Left hindlimb (tissue), 1 donor: ENCODE data around the gene RBM23.

ENCODE experiments used
- DNase-seq: peaks from one replicate; pipeline ENCODE4 v3.0.0-alpha.2; 2018

Gene RBM23

DNA sequence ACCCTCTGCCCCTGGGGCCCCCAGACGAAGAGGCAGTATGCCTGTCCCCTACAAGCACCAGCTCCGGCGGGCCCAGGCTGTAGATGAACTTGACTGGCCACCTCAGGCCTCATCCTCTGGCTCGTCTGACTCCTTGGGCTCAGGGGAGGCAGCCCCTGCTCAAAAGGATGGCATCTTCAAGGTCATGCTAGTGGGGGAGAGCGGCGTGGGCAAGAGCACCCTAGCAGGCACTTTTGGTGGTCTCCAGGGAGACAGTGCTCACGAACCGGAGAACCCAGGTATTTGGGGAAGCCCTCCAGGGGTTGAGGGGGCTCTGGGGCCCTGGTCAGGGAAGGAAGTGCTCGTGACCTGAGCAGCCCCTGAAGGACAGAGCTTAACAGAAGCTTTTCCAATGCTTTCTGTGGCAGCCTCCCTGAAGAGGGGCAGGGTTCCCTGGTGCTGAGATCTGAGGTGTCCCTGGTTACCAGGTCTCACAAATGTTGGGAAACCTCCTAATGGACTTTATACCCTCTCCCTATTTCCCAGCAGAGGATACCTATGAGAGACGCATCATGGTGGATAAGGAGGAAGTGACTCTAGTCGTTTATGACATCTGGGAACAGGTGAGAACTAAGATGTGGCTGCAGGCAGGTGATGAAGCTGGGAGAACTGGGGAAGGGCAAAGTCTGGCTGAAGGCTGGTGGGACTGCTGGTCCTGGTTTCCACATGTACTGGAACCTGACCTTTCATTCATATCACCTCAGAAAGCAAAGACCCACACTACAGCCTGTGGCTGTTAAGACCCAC lies 34.0 kb downstream of the RBM23 start:
- DNase-seq: no peak

DNA sequence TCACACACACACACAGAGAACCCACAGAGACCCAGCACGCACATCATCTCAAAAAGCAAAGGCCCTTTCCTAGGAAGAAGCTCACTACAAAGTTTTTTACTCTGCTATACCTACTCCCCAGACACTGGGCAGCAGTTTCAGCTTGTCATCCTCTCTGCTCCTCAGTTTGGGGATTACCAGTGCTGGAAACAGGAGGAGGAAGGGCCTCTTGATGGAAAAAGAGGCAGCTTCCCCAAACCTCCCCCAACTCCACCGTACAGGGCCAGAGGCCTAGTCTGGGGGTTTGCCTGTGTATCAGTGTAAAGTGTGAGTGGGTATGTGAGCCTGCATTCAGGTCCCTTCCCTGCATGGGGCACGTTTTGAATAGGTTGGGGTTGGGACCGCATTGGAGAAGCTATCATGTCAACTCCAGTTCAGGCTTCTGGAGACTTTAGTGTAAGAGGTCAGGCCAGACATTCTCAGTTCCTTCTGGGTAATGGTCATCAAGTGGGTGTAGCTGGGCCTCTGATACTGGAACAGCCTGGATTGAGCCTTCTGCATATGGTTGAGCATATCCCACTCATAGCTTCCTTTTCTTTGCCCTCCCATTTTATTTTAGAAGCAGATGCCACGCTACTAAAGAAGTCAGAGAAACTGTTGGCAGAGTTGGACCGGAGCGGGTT lies 34.7 kb downstream of the RBM23 start:
- DNase-seq: no peak

DNA sequence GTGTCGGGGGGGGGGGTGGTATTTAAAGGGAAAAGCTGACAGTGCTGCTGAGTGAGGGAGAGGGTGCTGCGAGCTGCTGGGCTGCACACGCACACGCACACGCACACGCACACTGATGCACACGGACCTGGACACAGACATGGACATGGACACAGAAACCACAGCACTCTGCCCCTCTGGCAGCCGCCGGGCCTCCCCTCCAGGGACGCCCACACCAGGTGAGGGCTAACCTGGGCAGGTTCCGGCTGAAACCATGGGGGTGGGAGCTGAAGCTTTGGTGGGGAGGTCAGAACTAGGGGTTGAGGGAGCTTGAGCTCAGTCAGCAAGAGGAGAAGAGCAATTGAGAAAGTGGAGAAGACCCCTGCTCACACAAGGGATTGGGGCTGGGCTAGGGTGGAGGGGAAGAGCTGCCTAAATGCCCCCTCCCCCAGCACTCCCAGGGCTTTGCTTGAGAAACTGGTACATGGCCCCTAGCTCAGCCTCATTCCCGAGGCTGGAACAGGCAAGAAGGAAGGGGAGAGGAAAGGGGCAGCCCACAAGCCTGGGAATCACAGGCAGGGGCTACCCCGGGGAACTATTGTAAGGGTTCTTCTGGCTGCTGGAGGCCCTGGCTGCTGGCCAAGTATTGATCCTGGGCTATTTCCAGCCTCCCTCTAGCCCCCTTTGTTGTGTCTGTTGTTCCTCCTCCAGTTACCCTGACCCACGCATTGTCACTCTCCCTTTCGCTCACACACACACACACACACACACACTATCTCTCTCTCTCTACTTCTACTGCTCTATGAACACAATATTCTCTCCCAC lies 35.6 kb downstream of the RBM23 start, which contains the start of gene REM2:
Gene REM2 (plus strand): TSS at position 50 of the 804 bp plus-strand sequence. CDS start 66 bp downstream, at position 116.
- no peak for DNase-seq

DNA sequence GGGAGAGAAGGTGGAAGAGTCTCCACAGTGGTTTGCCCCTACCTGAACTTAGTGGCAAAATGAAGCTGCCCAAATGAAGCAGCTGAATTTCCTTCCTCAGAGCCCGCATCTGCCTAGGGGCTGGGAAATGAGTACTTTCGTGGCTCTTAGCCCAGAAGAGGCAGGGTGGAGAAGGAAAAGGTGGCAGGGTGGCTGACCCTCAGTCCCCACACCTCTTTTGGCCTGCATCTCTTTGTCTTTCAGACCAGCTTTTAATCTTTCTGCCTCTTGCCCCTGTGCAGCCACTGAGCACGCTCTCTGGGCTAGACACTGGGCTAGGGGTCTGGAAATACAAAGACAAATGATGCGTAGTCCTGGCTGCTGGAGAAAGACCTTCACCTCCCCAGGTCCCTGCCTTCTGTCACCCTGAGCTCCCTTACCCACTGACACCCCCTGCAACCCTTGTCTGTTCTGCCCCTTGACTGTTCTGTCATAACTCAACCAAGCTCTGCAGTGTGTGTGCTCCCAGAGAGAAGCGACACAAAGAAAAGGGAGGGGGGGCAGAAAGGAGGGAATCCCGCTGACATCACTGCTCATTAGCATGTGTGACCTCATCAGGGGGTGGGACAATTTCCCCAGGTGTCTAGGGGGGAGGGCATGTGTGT lies 36.3 kb downstream of the RBM23 start:
- no peak for DNase-seq

DNA sequence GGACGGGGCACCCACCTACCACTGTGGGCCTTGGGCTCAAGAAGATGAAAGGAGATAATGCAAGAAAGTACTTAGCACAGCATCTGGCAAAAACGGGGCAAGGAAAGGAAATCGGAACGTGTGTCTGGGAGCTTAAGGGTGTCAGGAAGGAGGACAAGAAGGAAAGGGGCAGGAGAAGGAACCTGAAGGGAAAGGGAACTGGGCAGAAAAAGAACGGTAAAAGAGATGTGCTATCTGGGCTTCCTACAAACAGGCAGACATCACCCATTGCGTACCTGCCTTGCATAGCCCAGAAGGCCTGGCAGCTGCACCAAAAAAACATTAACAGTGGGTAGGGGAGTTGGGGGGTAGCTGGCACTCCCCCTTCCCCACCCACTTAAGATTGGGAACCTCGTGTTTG lies 36.9 kb downstream of the RBM23 start:
- DNase-seq: no peak

DNA sequence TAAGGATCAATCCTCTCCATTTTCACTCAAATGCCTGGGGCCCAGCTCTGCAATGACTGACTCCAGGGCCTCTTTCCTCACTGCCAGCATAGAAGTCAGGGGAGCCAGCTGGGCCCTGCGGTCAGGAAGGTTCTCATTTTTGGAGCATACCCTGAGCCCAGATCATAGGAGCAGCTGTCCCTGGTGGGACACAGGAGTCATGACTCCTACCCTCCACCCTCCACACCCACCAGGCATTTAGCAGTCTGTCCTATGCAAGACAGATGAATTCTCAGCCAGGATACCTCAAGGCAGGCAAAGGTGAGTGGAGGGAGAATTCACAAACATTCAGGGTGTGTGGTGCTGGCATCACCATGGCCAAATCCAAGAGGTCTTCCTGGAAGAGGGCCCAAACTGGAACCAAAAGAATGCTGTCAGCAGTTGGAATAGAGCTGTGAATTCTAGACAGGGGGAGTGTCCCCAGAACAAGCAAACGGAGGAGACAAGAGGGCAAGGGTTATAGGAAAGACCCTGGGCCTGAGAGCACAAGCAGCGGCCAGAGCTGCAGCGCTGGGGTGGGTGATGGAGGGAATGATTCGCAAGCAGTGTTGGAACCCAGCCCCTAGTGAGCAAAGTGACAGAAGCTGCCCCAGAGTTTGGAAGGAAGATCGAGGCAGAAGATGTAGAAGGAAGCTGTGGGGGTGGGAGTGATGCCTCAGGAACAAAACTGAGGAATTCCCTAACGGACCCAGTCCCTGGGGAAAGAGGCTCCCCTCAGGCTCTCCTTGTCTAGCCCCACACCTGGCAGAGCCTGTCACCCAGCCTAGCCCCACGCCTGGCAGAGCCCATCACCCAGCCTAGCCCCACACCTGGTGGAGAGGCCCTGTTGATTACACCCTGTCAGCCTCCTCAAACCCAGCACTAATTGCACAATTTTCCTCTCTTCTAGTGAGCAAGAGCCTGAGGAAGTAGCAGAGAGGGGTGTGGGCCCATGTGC lies 40.4 kb downstream of the RBM23 start:
- DNase-seq: no peak

DNA sequence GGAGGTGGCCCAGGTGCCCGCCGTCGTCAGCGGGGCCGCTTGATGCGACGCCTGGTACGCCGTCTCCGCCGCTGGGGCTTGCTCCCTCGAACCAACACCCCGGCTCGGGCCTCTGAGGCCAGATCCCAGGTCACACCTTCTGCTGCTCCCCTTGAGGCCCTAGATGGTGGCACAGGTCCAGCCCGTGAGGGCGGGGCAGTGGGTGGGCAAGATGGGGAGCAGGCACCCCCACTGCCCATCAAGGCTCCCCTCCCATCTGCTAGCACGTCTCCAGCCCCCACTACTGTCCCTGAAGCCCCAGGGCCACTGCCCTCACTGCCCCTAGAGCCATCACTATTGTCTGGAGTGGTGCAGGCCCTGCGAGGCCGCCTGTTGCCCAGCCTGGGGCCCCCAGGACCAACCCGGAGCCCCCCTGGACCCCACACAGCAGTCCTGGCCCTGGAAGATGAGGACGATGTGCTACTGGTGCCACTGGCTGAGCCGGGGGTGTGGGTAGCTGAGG lies 41.9 kb downstream of the RBM23 start:
- DNase-seq: no peak

DNA sequence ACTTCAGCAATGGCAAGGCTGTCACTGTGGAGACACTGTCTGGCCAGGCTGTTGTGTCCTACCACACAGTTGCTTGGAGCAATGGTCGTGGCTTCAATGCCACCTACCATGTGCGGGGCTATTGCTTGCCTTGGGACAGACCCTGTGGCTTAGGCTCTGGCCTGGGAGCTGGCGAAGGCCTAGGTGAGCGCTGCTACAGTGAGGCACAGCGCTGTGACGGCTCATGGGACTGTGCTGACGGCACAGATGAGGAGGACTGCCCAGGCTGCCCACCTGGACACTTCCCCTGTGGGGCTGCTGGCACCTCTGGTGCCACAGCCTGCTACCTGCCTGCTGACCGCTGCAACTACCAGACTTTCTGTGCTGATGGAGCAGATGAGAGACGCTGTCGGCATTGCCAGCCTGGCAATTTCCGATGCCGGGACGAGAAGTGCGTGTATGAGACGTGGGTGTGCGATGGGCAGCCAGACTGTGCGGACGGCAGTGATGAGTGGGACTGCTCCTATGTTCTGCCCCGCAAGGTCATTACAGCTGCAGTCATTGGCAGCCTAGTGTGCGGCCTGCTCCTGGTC lies 43.1 kb downstream of the RBM23 start:
- no peak for DNase-seq

DNA sequence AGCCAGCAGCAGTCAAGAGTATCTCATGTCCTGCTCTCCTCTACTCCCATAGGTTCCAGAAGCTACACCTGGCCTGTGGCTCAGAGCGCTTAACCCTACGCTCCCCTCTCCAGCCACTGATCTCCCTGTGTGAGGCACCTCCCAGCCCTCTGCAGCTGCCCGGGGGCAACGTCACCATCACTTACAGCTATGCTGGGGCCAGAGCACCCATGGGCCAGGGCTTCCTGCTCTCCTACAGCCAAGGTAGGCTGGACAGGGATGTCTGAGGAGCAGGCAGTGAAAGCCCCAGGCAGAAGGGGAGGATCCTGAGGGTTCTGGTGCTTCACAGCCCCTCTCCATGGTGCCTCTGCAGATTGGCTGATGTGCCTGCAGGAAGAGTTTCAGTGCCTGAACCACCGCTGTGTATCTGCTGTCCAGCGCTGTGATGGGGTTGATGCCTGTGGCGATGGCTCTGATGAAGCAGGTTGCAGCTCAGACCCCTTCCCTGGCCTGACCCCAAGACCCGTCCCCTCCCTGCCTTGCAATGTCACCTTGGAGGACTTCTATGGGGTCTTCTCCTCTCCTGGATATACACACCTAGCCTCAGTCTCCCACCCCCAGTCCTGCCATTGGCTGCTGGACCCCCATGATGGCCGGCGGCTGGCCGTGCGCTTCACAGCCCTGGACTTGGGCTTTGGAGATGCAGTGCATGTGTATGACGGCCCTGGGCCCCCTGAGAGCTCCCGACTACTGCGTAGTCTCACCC lies 43.8 kb downstream of the RBM23 start:
- no peak for DNase-seq

DNA sequence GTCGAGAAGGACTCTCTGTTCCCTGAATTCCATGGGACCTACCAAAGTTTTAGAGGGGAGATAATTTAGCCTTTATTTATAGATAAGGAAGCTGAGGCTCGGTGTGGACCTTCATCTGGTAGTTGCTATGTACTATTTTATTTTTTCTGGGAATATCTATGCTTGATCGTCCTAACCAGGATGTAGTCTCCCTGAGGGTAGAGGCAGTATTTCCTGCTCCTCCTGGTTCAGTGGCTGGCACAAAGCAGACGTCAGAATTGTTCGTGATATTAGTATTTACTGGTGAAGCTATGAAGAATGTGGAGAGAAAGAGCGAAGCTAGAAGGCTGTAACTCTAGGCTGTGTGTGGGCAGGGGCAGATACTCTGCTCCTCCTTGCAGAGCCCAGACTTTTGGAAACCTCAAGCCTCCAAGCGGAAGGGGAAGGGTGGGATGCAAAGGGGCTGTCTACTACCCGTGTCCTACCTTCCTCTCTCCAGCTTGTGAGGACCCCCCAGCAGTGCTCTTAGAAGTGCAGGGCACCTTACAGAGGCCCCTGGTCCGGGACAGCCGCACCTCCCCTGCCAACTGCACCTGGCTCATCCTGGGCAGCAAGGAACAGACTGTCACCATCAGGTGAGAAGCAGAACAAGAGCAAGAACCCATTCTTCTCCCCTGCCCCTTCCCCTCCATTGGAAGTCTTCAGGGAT lies 46.0 kb downstream of the RBM23 start:
- DNase-seq: no peak

DNA sequence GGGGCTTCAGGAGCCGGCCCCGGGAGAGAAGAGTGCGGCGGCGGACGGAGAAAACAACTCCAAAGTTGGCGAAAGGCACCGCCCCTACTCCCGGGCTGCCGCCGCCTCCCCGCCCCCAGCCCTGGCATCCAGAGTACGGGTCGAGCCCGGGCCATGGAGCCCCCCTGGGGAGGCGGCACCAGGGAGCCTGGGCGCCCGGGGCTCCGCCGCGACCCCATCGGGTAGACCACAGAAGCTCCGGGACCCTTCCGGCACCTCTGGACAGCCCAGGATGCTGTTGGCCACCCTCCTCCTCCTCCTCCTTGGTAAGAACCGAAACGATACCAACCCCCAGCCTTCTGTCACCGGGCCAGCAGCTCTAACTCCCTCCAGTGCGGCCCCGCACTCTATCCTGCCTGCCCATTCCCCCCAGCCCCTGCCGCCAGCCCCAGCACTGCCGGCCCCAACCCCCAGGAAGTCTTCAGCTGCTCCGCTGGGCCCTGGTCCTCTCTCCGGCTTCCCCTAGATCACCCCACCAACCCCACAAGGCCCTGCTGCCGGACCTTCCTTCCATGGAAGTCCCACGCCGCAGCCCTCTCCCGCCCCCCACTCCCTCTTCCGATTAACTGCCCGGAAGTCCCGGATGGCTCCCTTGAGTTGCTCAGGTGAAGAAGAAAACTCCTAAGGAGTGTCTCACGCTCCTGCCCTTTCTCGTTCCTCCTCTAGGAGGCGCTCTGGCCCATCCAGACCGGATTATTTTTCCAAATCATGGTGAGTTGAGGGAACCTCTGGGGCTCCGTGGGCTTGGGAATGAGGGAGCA lies 46.7 kb downstream of the RBM23 start:
- peak; percentile 87 for DNase-seq

DNA sequence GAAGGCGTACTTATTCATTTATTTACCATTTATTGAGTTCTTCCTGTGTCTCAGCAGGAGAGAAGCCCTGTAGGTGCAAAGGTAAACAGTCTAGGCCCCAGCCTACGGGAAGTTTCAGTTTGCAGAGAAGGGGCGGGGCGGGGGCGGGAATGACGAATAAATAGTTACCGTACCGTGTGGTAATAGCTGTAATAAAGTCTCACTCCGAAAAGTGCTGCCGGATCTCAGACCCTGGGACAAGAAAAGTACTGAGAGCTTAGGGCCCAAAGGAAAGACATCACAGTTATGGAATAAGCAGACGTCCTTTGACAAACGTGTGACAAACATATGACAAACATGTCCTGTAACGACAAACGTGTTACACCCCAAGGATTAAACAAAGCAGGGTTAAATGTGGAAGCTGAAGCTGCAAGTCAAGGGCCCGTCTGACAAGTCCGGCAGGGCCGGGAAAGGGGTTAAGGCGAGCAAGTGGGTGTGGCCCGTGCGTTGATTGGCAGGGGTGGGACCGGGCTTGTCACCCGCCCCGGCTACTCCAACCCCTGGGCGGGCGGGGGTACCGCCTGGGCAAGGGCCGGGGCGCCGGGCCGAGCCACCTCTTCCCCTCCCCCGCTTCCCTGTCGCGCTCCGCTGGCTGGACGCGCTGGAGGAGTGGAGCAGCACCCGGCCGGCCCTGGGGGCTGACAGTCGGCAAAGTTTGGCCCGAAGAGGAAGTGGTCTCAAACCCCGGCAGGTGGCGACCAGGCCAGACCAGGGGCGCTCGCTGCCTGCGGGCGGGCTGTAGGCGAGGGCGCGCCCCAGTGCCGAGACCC lies 47.5 kb downstream of the RBM23 start, which contains the start of gene LRP10:
Gene LRP10 (plus strand): TSS at position 517 of the 809 bp plus-strand sequence. CDS start 564 bp downstream, outside the sequence.
- peak; percentile 94 for DNase-seq

DNA sequence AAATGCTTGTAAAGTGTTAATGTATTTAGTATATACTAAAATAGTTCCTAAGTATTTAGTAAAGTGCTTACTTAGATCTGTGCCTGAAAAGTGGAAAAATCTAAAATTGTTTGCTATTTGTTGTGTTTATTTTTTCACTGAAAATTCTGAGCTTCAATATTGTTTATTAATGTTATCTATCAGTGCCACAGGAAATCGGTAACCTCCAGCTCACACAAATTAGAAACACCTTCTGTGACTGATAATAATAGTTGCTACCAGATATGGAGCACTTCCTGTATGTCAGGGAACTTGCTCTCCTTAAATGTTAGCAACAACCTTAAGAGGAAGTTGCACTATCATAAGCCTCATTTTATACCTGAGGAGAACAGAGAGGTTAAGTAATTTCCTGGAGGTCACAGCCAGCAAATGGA lies 48.1 kb downstream of the RBM23 start:
- no peak for DNase-seq

DNA sequence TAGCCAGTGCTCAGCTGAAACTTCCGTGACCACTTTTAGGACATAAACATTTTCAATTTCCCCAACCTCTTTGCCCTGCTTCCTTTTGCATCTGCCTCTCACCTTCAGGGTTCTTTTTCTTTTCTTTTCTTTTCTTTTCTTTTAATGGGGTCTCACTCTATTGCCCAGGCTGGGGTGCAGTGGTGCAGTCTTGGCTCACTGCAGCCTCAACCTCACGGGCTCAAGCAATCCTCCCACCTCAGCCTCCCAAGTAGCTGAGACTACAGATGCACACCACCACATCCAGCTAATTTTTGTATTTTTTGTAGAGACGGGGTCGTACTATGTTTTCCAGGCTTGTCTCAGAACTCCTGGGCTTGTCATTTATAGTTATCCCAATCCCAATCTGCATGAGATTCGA lies 52.1 kb downstream of the RBM23 start:
- DNase-seq: peak; percentile 2

DNA sequence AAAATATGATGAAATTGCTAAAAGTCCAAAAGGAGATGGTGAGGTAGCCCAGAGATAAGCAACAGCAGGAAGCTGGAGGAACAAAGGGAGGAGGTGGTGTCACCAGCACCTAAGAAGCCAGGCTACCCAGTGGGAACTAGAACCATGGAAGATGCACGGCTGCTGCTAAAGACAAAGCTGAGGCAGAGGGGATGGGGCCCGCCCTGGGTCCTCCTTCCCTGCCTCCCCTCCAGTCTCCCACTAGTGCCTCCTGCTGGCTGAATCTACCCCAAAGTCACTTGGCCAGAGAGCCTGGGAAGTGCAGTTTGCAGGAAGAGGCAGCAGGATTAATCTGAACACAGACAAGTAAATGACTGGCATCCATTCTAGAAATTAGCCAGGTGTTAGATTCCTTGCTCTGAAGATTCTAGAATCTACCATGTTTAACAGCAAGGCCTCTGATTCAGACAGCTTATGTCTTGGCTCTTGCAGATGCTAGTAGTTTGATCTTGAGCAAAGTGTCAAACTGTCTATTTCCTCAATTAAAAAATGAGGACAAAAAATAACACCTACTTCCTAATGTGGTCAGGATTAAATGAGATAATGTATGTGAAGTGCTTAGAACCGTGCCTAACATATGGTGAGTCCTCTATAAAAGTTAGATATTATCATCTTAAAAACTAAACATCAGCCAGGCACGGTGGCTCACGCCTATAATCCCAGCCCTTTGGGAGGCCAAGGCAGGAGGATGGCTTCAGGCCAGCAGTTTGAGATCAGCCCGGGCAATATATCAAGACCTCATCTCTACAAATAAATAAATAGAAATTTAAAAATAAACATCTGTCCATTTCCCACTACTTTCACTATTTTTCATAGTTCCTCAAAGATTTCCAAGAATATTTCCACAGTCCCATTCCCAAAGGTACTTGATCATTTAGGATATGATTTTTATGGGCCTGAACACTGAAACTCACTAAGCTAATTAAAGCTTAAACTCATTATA lies 53.2 kb downstream of the RBM23 start:
- peak; percentile 31 for DNase-seq

DNA sequence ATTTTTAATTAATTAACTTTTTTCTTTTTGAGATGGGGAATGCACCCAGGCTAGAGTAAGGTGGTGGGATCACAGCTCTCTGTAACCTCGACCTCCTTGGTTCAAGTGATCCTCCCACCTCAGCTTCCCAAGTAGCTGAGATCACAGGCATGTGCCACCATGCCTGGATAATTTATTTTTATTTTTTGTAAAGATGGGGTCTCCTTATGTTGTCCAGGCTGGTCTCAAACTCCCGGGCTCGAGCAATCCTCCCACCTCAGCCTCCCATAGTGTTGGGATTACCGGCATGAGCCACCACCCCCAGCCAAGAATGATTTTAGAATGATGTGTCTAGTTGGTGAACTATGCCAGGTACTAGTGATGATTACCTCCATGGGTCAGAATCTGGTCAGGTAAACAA lies 54.0 kb downstream of the RBM23 start:
- no peak for DNase-seq

DNA sequence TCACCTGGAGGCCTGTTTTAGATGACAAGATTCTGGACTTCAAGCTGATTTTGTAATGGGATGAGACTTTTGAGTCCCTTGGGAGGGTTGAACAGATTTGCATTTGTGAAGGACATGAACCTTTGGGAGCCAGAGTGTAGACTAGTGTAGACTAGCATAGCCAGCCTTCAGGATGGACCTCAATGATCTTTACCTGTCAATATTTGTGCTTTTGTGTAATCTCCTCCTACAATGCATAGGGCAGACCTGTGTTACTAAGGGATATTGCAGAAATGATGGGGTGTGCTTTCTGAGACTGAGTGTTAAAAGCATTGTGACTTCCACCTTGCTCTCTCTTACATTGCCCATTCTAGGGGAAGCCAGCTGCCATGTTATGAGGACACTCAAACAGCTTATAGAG lies 57.3 kb downstream of the RBM23 start:
- DNase-seq: peak; percentile 13
